Astrocyte (in vitro differentiated cells and primary cell): ENCODE measurements around the gene RARB.

Experiments
- CTCF ChIP-seq: IDR thresholded peaks from 2 replicates; pipeline ENCODE4 v1.5.1; 2011; ENCODE audit warnings: low read depth, mild to moderate bottlenecking, inconsistent platforms, low read length, moderate library complexity; ENCODE audit not compliant: insufficient read depth
- EZH2 ChIP-seq: IDR thresholded peaks from 2 replicates; pipeline ENCODE4 v1.6.1; 2012; ENCODE audit warnings: mild to moderate bottlenecking, low read length, inconsistent platforms; ENCODE audit not compliant: insufficient read depth

DNA sequence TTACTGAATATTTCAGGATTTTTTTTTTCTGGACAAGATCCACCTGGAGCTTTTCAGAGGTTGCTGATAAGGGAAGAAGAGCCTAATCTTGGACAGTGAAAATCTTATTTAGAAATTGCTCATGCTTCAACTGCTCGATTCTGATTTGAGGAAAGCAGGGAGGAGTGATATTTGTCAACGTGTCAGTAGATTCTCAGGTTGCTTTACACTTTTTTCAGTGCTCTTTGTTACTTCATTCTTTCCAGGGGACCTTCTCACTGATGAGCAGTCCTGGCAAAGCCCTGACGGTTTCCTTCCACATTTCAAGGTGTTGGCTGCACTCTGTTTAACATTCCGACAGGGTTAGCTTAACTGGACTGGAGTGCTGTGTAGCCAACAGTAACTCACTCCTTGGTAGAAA is 24.1 kb upstream of the RARB start:
- TF ChIP-seq CTCF: no peak
- TF ChIP-seq EZH2: no peak
